ENCODE measurements around the gene LRRK1.

Gene LRRK1

DNA sequence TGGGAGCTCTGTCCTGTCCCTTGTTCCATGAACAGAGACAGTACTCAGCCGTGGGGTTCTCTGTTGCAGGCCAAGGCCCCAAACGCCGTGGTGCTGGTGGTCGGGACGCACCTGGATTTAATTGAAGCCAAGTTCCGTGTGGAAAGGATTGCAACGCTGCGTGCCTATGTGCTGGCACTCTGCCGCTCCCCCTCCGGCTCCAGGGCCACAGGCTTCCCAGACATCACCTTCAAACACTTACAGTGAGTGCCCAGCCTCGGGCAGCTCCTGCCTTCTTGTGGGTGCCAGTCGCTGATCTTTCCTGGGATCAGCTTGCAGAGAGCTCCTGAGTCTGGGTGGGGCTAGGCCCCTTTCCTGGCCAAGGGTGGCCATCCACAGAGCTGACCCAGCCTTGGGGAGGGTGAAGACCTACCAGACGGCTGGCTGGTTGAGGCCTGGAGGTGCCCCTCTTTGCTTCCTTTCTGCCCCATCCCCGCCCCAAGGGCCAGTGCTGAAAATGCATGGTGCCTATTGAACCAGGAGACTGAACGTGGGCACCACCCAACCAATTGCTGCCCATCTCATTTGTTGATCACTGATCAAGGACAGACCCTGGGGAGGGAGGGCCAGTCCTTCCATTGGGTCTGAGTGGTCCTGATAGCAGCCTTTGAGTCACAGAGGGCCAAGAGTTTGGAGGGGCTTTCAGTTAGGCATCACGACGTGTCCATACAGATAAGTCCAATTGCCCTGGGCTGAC is 106.9 kb downstream of the LRRK1 start:
- Mint-ChIP-seq H3K4me3 (no peak overlapping the region), H3K36me3 (ENCODE audit: low read depth) (no peaks in the 10 kb centered on the region), H3K27me3 (ENCODE audit: low read depth) (peaks cover 4% of the 10 kb centered on the region), H3K4me1 (ENCODE audit: low read depth) (no peaks in the 10 kb centered on the region), H3K27ac (no peak overlapping the region), H3K9me3 (no peaks in the 10 kb centered on the region)

- H3K9me3 Mint-ChIP-seq = no peaks in the 10 kb centered on the region
- no peak overlapping the region for H3K27ac Mint-ChIP-seq
- H3K4me1 Mint-ChIP-seq (ENCODE audit: low read depth) = no peaks in the 10 kb centered on the region
- H3K4me3 Mint-ChIP-seq = no peak overlapping the region
- H3K27me3 Mint-ChIP-seq (ENCODE audit: low read depth) = peaks cover 5% of the 10 kb centered on the region
- no peaks in the 10 kb centered on the region for H3K36me3 Mint-ChIP-seq (ENCODE audit: low read depth)
Measured at GRCh38 chr15:101026656-101027272, 107.6 kb downstream of the LRRK1 start.

- H3K27ac Mint-ChIP-seq = no peak overlapping the region
- H3K36me3 Mint-ChIP-seq (ENCODE audit: low read depth) = no peaks in the 10 kb centered on the region
- H3K27me3 Mint-ChIP-seq (ENCODE audit: low read depth) = peaks cover 8% of the 10 kb centered on the region
- no peaks in the 10 kb centered on the region for H3K9me3 Mint-ChIP-seq
- H3K4me1 Mint-ChIP-seq (ENCODE audit: low read depth) = no peaks in the 10 kb centered on the region
- H3K4me3 Mint-ChIP-seq = no peak overlapping the region
Measured at GRCh38 chr15:101027273-101027901, 108.2 kb downstream of the LRRK1 start.

GRCh38 chr15:101027920-101028319 is 108.8 kb downstream of the LRRK1 start:
- H3K36me3 Mint-ChIP-seq (ENCODE audit: low read depth) = no peaks in the 10 kb centered on the region
- H3K9me3 Mint-ChIP-seq = no peaks in the 10 kb centered on the region
- peaks cover 8% of the 10 kb centered on the region for H3K27me3 Mint-ChIP-seq (ENCODE audit: low read depth)
- no peak overlapping the region for H3K27ac Mint-ChIP-seq
- H3K4me1 Mint-ChIP-seq (ENCODE audit: low read depth) = no peaks in the 10 kb centered on the region
- H3K4me3 Mint-ChIP-seq = no peak overlapping the region

GRCh38 chr15:101028321-101028720 is 109.2 kb downstream of the LRRK1 start:
- Mint-ChIP-seq H3K27ac (no peak overlapping the region), H3K36me3 (ENCODE audit: low read depth) (no peaks in the 10 kb centered on the region), H3K4me1 (ENCODE audit: low read depth) (no peaks in the 10 kb centered on the region), H3K4me3 (no peak overlapping the region), H3K9me3 (no peaks in the 10 kb centered on the region), H3K27me3 (ENCODE audit: low read depth) (peaks cover 11% of the 10 kb centered on the region)

DNA sequence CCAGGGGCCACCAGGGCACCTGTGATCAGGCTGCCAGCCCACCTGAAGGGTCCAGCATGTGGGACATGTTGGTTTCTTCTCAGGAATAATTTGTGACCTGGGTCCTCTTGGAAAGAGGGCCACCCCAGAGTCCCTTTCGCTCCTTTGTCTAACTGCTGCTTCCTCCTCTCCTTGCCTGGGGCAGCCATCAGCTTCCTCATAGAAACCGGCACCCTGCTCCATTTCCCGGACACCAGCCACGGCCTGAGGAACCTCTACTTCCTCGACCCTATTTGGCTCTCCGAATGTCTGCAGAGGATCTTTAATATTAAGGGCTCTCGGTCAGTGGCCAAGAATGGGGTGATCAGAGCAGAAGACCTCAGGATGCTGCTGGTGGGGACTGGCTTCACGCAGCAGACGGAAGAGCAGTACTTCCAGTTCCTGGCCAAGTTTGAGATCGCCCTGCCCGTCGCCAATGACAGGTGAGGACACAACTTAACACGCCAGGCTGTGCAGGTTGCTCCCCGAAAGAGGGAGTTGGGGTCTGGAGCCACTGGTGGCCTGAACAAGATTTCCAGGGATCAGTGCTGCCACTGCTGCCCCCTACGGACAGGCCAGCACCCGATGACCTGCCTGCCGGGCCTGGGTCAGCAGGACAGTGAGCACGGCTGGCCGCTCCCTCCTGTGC is 109.7 kb downstream of the LRRK1 start:
- Mint-ChIP-seq H3K9me3 (no peaks in the 10 kb centered on the region), H3K36me3 (ENCODE audit: low read depth) (no peaks in the 10 kb centered on the region), H3K27ac (no peak overlapping the region), H3K27me3 (ENCODE audit: low read depth) (peaks cover 16% of the 10 kb centered on the region), H3K4me1 (ENCODE audit: low read depth) (no peaks in the 10 kb centered on the region), H3K4me3 (no peak overlapping the region)

DNA sequence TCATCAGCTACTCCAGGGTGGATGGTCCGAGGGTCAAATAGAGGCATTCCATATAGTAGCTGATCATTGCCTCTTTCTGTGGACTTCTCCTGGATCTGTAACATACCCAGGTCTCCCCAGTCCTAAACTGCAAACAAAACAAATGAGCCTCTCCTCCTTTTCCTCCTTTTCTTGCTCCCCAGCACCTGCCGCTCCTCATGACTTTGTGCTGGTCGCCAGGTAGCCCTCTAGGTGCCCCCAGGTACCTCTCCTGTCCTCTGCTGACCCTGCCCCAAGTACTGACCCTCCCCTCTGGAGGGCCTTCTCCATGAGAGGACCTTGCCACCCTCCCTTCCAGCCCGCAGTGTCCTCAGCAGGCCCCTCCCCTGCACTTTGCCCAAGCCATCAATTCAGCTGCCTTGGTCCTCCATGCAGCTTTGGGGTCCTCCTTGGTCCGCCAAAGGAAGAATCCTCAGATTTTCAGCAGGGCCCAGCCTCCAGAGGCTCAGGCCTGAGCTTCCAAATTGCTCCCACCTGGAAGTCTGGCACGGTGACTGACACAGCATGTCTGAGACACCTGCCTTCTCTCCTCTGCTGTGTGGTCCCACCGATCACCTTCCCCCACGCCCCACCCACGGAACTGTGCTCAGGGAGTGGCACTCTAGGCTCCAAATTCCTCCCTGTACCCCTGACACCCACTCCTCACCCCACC is 111.0 kb downstream of the LRRK1 start:
- H3K4me1 Mint-ChIP-seq (ENCODE audit: low read depth) = no peaks in the 10 kb centered on the region
- H3K36me3 Mint-ChIP-seq (ENCODE audit: low read depth) = no peaks in the 10 kb centered on the region
- H3K9me3 Mint-ChIP-seq = peaks cover 6% of the 10 kb centered on the region
- no peak overlapping the region for H3K27ac Mint-ChIP-seq
- peaks cover 28% of the 10 kb centered on the region for H3K27me3 Mint-ChIP-seq (ENCODE audit: low read depth)
- H3K4me3 Mint-ChIP-seq = no peak overlapping the region

DNA sequence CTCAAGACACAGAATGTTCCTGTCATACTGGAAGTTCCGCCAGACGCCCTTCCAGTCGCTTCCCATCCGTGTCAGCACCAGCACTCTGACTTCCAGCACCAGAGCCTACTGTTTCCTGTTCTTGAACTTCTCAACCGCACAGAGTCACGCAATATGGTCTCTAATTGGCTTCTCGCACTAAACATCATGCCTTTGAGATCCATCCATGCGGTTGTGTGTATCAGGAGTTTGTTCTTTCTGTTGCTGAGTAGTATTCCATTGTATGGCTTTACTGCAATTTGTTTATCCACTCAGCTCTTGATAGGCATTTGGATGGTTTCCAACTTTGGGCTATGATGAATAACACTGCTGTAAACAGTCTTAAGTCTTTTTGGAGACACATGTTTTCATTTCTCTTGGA is 112.1 kb downstream of the LRRK1 start:
- Mint-ChIP-seq H3K4me1 (ENCODE audit: low read depth) (no peaks in the 10 kb centered on the region), H3K9me3 (peaks cover 15% of the 10 kb centered on the region), H3K36me3 (ENCODE audit: low read depth) (no peaks in the 10 kb centered on the region), H3K27me3 (ENCODE audit: low read depth) (peaks cover 39% of the 10 kb centered on the region), H3K4me3 (no peak overlapping the region), H3K27ac (no peak overlapping the region)

DNA sequence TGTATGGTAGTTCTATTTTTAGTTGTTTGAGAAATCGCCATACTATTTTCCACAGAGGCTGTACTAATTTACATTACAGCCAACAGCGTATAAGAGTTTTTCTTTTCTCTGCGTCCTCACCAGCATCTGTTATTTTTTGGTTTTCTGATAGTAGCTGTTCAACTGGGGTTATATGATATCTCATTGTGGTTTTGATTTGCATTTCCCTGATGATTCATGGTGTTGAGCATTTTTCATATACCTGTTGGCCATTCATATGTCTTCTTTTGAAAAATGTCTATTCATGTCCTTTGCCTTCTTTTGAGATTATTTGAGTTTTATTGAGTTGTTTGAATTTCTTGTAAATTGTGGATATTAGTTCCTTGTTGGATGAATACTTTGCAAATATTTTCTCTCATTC is 114.6 kb downstream of the LRRK1 start:
- Mint-ChIP-seq H3K36me3 (ENCODE audit: low read depth) (no peaks in the 10 kb centered on the region), H3K27ac (no peak overlapping the region), H3K9me3 (peaks cover 20% of the 10 kb centered on the region)

DNA sequence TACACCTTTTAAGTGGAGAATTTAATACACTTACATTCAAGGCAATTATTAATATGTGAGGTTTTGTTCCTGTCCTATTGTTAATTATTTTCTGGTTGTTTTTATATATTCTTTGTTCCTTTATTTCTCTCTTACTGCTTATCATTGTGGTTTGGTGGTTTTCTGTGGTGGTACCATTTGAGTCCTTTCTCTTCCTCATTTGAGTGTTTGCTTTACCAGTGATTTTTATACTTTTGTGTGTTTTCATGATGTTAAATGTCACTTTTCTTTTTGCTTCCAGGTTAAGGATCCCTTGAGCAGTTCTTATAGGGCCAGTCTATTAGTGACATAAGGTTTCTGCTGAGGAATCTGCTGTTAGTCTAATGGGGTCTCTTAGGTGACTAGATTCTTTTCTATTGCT is 116.5 kb downstream of the LRRK1 start:
- no peaks in the 10 kb centered on the region for H3K4me1 Mint-ChIP-seq (ENCODE audit: low read depth)
- peaks cover 20% of the 10 kb centered on the region for H3K9me3 Mint-ChIP-seq
- no peak overlapping the region for H3K27ac Mint-ChIP-seq
- no peak overlapping the region for H3K4me3 Mint-ChIP-seq
- H3K27me3 Mint-ChIP-seq (ENCODE audit: low read depth) = peaks cover 62% of the 10 kb centered on the region
- no peaks in the 10 kb centered on the region for H3K36me3 Mint-ChIP-seq (ENCODE audit: low read depth)

More for the DNA sequence above, 114.6 kb downstream of the LRRK1 start:
- Mint-ChIP-seq H3K4me3 (no peak overlapping the region), H3K27me3 (ENCODE audit: low read depth) (peaks cover 46% of the 10 kb centered on the region), H3K4me1 (ENCODE audit: low read depth) (no peaks in the 10 kb centered on the region)

- Mint-ChIP-seq H3K4me1 (ENCODE audit: low read depth) (no peaks in the 10 kb centered on the region), H3K4me3 (no peak overlapping the region), H3K27me3 (ENCODE audit: low read depth) (peaks cover 65% of the 10 kb centered on the region), H3K9me3 (peaks cover 20% of the 10 kb centered on the region), H3K36me3 (ENCODE audit: low read depth) (no peaks in the 10 kb centered on the region), H3K27ac (no peak overlapping the region)
Measured at GRCh38 chr15:101036189-101036588, 117.0 kb downstream of the LRRK1 start.

- Mint-ChIP-seq H3K4me1 (ENCODE audit: low read depth) (no peaks in the 10 kb centered on the region), H3K27me3 (ENCODE audit: low read depth) (peaks cover 66% of the 10 kb centered on the region), H3K9me3 (peaks cover 20% of the 10 kb centered on the region), H3K27ac (no peak overlapping the region), H3K36me3 (ENCODE audit: low read depth) (no peaks in the 10 kb centered on the region), H3K4me3 (no peak overlapping the region)
Measured at GRCh38 chr15:101037090-101037830, 118.1 kb downstream of the LRRK1 start.

DNA sequence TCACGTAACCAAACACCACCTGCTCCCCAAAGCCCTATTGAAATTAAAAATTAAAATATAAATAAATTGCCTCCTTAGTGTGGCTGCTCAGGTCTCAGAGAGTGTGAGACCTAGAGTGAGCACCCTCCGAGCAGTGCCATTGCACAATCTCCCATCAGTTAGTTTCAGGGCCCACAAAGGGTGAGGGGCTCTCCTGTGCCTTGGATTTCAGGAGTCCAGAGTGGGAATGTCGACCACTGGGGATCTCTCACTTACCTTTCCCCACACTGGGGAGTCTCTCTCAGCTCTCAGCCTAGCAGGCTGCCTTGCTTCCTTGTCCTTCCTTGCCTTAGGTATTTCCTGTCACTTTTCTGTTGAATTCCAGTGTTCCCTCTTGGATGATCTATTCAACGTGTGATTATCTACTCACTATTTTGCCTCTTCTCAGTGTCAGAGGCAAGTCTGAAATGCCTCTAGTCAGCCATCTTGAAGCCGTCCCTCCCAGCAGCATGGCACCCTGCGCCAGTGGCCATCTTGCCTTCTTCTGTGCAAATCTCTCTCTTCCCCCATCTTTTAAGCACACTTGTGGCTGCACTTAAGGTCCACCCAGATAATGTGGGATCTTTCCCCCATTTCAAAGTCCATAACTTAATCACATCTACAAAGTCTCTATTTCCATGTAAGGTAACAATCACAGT is 119.3 kb downstream of the LRRK1 start:
- no peaks in the 10 kb centered on the region for H3K36me3 Mint-ChIP-seq (ENCODE audit: low read depth)
- no peak overlapping the region for H3K4me3 Mint-ChIP-seq

More for the DNA sequence above, 119.3 kb downstream of the LRRK1 start:
- Mint-ChIP-seq H3K9me3 (peaks cover 20% of the 10 kb centered on the region), H3K27ac (no peak overlapping the region), H3K4me1 (ENCODE audit: low read depth) (no peaks in the 10 kb centered on the region), H3K27me3 (ENCODE audit: low read depth) (peaks cover 66% of the 10 kb centered on the region)
